Muscle layer of duodenum (tissue), 2 donors: Measurements from ENCODE around the gene GLYR1.

Experiments used
- H3K27ac ChIP-seq: one replicate; pipeline ENCODE4 v1.7.0; 2013; ENCODE audit warnings: mild to moderate bottlenecking, low read length
- H3K27me3 ChIP-seq: one replicate; pipeline ENCODE4 v1.7.0; 2013; ENCODE audit warnings: low read depth, mild to moderate bottlenecking, control low read depth, low read length
- H3K36me3 ChIP-seq, 2 donors: one replicate each; pipeline ENCODE4 v1.7.0; 2013; ENCODE audit warnings: low read length in 2 of 2, control low read depth in 1 of 2, mild to moderate bottlenecking in 1 of 2; ENCODE audit not compliant: insufficient read depth in 2 of 2, control insufficient read depth in 1 of 2
- H3K4me1 ChIP-seq, 2 donors: one replicate each; pipeline ENCODE4 v1.7.0; 2013; ENCODE audit warnings: low read length in 2 of 2, mild to moderate bottlenecking in 2 of 2, control low read depth in 1 of 2, moderate library complexity in 1 of 2; ENCODE audit not compliant: insufficient read depth in 2 of 2, control insufficient read depth in 1 of 2
- H3K4me3 ChIP-seq, 2 donors: one replicate each; pipeline ENCODE4 v1.7.0; 2013; ENCODE audit warnings: low read length in 2 of 2, low read depth in 1 of 2, mild to moderate bottlenecking in 1 of 2
- H3K9me3 ChIP-seq, 2 donors: one replicate each; pipeline ENCODE4 v1.7.0; 2013; ENCODE audit warnings: low read length in 2 of 2, control low read depth in 1 of 2, mild to moderate bottlenecking in 1 of 2; ENCODE audit not compliant: control insufficient read depth in 1 of 2
- donor health status: healthy.

The GLYR1 gene

DNA sequence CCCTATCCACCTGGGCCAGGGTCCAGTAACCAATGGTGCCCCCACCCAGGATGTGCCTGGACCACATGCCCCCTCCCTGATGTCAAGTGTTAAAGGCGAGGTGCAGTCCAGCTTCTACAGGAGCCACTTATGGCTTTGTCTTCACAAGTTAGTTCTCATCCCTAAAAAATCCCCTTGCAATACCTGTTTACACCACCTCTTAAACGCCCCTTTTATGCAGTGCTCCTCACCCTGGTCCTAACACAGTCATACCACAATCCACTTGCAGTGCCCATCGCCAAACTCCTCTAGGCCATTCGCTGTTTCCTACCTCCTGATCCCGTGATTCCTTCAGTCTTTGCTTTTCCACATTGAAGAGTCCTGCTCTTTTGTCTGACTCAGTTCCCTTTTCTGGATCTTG lies 7.1 kb downstream of the GLYR1 start:
- Histone ChIP-seq H3K4me1 (peaks cover 0 to 2% of the 10 kb centered on the region in 2 donors), H3K27ac (no peak overlapping the region), H3K9me3 (no peaks in the 10 kb centered on the region), H3K27me3 (no peaks in the 10 kb centered on the region), H3K4me3 (no peak overlapping the region), H3K36me3 (peaks cover 44 to 70% of the 10 kb centered on the region in 2 donors)

DNA sequence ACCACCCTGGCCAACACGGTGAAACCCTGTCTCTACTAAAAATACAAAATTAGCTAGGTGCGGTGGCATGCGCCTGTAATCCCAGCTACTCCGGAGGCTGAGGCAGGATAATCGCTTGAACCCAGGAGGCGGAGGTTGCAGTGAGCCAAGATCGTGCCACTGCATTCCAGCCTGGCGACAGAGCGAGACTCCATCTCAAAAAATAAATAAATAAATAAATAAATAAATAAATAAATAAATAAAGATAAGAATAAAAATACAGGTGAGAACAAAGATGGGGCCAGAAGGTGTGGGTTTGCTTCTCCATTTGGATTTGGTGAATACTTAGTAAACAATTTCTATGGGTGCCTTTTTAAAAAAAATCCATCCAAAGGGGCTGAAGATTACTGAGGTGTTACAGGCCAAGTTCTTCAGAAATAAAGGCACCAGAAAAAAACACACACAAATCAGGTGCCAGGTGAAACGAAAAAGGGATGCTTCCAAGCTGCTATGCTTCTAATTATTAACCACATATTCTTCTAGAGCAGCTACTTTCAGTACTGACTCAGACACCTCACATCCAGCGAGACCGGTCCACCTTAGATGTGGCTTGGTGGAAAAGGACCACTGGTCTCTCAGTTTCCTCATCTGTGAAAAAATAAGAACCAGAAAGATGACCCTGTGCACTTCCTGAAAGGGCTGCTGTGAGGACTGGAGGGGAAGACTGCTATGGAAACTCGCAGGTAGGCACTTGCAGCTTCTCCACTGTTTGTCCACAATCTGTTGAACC lies 9.2 kb downstream of the GLYR1 start:
- H3K4me3 ChIP-seq, result no peak overlapping the region
- peaks cover 0 to 7% of the 10 kb centered on the region in 2 donors for H3K4me1 ChIP-seq
- H3K36me3 ChIP-seq, result peaks cover 39 to 61% of the 10 kb centered on the region in 2 donors
- no peaks in the 10 kb centered on the region for H3K9me3 ChIP-seq
- no peak overlapping the region for H3K27ac ChIP-seq
- H3K27me3 ChIP-seq, result no peaks in the 10 kb centered on the region

GRCh38 chr16:4836727-4837126 lies 10.4 kb downstream of the GLYR1 start:
- H3K27ac ChIP-seq, result no peak overlapping the region
- no peak overlapping the region for H3K4me3 ChIP-seq
- peaks cover 0 to 7% of the 10 kb centered on the region in 2 donors for H3K4me1 ChIP-seq
- no peaks in the 10 kb centered on the region for H3K9me3 ChIP-seq
- peaks cover 45 to 63% of the 10 kb centered on the region in 2 donors for H3K36me3 ChIP-seq
- H3K27me3 ChIP-seq, result no peaks in the 10 kb centered on the region

DNA sequence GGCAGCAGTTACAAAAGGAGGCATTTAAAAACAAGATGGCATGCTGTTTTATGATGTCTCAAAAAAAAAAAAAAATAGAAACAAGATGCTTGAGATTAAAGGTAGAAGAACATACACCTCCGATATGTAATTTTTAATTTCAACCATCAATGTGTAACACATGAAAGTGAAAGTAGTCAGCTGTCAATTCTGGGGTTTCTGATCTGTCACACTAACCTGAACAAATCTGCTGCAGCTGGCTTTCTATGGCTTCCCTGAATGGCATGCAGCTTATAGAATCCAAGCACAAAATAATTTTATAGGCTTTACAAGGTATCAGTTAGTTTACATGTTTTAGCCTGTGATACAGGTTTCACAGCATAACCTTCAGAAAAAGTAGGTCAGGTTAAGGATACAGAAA lies 13.5 kb downstream of the GLYR1 start:
- H3K27ac ChIP-seq, result no peak overlapping the region

DNA sequence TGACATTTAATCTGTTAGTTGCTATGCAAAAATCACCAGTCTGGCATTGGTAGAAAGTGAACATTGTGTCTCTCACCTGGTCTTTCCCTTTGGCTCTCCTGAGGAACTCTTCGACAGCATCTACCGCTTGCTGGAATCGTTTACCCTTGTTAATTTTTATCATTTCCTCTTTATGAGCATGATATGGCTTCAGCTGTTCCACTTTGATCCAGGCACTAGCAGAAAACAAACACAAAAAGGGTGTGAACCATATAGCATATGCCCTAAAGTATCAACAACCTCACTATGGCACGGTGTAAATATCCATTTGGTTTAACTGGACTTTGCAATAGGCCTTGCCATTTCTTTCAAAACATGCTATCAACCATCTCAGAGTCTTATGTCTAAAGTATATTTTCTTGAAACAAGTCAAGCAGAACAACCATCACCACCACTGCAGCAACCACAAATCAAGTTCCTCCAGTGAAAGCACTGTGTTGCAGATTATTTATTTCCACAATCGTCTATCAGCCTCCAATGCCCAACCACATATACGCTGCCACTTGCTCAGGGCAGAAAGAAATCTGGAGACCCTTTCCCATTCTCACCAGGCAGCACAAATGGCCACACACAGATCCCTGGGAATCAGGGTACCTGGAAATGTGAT lies 14.3 kb downstream of the GLYR1 start:
- Histone ChIP-seq H3K27me3 (no peaks in the 10 kb centered on the region), H3K36me3 (peaks cover 40 to 58% of the 10 kb centered on the region in 2 donors), H3K4me1 (peaks cover 0 to 7% of the 10 kb centered on the region in 2 donors), H3K9me3 (no peaks in the 10 kb centered on the region), H3K27ac (no peak overlapping the region), H3K4me3 (no peak overlapping the region)

More for the DNA sequence above, 13.5 kb downstream of the GLYR1 start:
- Histone ChIP-seq H3K27me3 (no peaks in the 10 kb centered on the region), H3K4me1 (peaks cover 0 to 7% of the 10 kb centered on the region in 2 donors), H3K9me3 (no peaks in the 10 kb centered on the region), H3K36me3 (peaks cover 45 to 60% of the 10 kb centered on the region in 2 donors), H3K4me3 (no peak overlapping the region)

- Histone ChIP-seq H3K4me1 (peaks cover 0 to 15% of the 10 kb centered on the region in 2 donors), H3K27me3 (no peaks in the 10 kb centered on the region), H3K27ac (no peak overlapping the region), H3K4me3 (no peak overlapping the region), H3K36me3 (peaks cover 40 to 65% of the 10 kb centered on the region in 2 donors), H3K9me3 (no peaks in the 10 kb centered on the region)
These were observed 15.5 kb downstream of the GLYR1 start for GRCh38 chr16:4831616-4832015.

DNA sequence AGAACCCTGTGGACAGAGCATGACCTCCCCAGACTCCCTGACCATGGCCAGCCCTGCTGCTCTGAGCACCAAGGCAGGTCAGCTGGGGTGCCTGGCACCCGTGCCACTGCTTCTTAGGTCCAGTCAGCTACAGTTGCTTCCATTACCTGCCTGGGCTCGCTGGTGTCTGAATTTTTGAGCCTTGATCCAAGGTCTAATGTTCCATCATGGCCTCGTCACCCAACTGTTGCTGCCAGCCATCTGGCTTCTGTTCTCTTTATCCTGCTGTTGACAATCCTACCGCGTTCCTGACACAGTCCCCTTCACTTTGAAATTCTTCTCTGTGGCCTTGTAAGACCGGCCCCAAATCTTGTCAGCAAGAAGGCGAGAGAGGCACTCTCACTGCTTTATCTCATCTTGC lies 16.7 kb downstream of the GLYR1 start:
- Histone ChIP-seq H3K4me1 (peaks cover 0 to 15% of the 10 kb centered on the region in 2 donors), H3K9me3 (no peaks in the 10 kb centered on the region), H3K36me3 (peaks cover 40 to 65% of the 10 kb centered on the region in 2 donors), H3K27me3 (no peaks in the 10 kb centered on the region), H3K27ac (no peak overlapping the region), H3K4me3 (no peak overlapping the region)

- Histone ChIP-seq H3K36me3 (peaks cover 49 to 81% of the 10 kb centered on the region in 2 donors), H3K27ac (no peak overlapping the region), H3K27me3 (no peaks in the 10 kb centered on the region), H3K4me3 (no peak overlapping the region), H3K4me1 (peaks cover 0 to 10% of the 10 kb centered on the region in 2 donors), H3K9me3 (no peaks in the 10 kb centered on the region)
These were observed 18.3 kb downstream of the GLYR1 start for GRCh38 chr16:4828567-4829321.

- peaks cover 0 to 8% of the 10 kb centered on the region in 2 donors for H3K4me1 ChIP-seq
- H3K27me3 ChIP-seq, result no peaks in the 10 kb centered on the region
- H3K9me3 ChIP-seq, result no peaks in the 10 kb centered on the region
- H3K27ac ChIP-seq, result no peak overlapping the region
- no peak overlapping the region for H3K4me3 ChIP-seq
- peaks cover 46 to 82% of the 10 kb centered on the region in 2 donors for H3K36me3 ChIP-seq
These were observed 20.1 kb downstream of the GLYR1 start for GRCh38 chr16:4826980-4827379.

DNA sequence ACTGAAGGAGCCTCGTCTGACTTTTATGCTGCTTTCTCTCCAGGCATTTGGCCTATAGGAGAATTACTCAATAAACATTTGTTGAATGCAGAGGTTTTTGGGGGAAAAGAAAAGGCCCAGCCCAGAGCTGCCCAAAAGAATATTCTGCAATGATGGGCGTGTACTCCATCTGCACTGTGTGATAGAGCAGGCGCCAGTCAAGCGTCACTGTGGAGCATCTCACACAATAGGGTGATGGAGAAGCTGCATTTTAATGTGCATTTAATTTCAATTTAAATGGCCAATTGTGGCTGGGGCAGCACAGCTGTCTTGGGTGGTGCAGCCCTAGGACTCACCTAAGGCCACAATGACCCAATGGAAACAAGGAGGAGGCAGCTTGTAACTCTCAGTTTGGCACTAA lies 20.6 kb downstream of the GLYR1 start:
- Histone ChIP-seq H3K4me1 (peaks cover 0 to 8% of the 10 kb centered on the region in 2 donors), H3K36me3 (peaks cover 46 to 82% of the 10 kb centered on the region in 2 donors), H3K27ac (no peak overlapping the region), H3K27me3 (no peaks in the 10 kb centered on the region), H3K4me3 (no peak overlapping the region), H3K9me3 (no peaks in the 10 kb centered on the region)

- Histone ChIP-seq H3K9me3 (no peaks in the 10 kb centered on the region), H3K27ac (no peak overlapping the region), H3K36me3 (peaks cover 46 to 82% of the 10 kb centered on the region in 2 donors), H3K27me3 (no peaks in the 10 kb centered on the region), H3K4me1 (peaks cover 0 to 8% of the 10 kb centered on the region in 2 donors), H3K4me3 (no peak overlapping the region)
These were observed 21.9 kb downstream of the GLYR1 start for GRCh38 chr16:4825196-4825595.
